ENCODE measurements around the gene CLPSL1.

DNA sequence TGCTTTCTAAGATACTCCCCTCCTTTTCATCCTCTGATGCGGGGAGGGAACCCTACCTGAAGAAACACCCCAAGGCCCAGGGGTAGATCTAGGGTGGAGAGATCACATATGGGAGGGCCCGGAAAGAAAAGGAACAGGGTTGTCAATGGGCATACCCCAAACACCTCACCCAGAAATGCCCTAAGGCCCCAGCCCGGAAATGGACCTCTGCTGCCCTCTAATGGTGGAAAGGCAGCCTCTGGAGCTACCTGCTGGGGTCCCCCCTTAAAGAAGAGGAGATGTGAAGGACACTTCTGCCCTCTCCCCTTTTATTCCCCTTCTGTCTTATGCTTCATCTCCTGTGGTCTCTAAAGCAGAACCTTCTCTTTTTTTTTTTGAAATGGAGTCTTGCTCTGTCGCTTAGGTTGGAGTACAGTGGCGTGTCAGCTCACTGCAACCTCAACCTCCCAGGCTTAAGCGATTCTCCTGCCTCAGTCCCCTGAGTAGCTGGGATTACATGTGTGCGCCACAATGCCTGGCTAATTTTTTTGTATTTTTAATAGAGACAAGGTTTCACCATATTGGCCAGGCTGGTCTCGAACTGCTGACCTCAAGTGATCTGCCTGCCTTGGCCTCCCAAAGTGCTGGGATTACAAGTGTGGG, 44.4 kb upstream of the CLPSL1 start:
- TF ChIP-seq, protein P1, sequence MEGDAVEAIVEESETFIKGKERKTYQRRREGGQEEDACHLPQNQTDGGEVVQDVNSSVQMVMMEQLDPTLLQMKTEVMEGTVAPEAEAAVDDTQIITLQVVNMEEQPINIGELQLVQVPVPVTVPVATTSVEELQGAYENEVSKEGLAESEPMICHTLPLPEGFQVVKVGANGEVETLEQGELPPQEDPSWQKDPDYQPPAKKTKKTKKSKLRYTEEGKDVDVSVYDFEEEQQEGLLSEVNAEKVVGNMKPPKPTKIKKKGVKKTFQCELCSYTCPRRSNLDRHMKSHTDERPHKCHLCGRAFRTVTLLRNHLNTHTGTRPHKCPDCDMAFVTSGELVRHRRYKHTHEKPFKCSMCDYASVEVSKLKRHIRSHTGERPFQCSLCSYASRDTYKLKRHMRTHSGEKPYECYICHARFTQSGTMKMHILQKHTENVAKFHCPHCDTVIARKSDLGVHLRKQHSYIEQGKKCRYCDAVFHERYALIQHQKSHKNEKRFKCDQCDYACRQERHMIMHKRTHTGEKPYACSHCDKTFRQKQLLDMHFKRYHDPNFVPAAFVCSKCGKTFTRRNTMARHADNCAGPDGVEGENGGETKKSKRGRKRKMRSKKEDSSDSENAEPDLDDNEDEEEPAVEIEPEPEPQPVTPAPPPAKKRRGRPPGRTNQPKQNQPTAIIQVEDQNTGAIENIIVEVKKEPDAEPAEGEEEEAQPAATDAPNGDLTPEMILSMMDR (CRISPR knock-in tag; IDR thresholded peaks at IDR 0.05) = peak; percentile 95
- TF ChIP-seq, protein P2, sequence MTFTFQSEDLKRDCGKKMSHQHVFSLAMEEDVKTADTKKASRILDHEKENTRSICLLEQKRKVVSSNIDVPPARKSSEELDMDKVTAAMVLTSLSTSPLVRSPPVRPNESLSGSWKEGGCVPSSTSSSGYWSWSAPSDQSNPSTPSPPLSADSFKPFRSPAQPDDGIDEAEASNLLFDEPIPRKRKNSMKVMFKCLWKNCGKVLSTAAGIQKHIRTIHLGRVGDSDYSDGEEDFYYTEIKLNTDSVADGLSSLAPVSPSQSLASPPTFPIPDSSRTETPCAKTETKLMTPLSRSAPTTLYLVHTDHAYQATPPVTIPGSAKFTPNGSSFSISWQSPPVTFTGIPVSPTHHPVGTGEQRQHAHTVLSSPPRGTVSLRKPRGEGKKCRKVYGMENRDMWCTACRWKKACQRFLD (CRISPR knock-in tag; IDR thresholded peaks at IDR 0.05; ENCODE audit: borderline replicate concordance) = 0 out of 2 replicates have a peak, but pooled peaks have one; percentile 46
- no peak for TF ChIP-seq ASH2L (IDR thresholded peaks at IDR 0.05; ENCODE audit: insufficient read length, low read depth, low read length)
- TF ChIP-seq, protein P3, sequence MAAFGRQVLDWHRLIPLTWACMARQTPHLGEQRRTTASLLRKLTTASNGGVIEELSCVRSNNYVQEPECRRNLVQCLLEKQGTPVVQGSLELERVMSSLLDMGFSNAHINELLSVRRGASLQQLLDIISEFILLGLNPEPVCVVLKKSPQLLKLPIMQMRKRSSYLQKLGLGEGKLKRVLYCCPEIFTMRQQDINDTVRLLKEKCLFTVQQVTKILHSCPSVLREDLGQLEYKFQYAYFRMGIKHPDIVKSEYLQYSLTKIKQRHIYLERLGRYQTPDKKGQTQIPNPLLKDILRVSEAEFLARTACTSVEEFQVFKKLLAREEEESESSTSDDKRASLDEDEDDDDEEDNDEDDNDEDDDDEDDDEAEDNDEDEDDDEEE (CRISPR knock-in tag; IDR thresholded peaks at IDR 0.05) = no peak
